Lower leg skin (tissue), 4 donors: Measurements from ENCODE around the gene ANKFN1. TPM values are rescaled to one million over a fixed set of nuclear protein-coding genes. Genes with fewer than 3 reads are reported as not detected.

ENCODE experiments used
- DNase-seq, 2 donors: peaks; one replicate each; pipeline ENCODE4 v3.0.0-alpha.2; 2019; ENCODE audit warnings: low spot score in 2 of 2
- H3K4me3 ChIP-seq: fragments of 200-600 bp; sonication (generic); 2 replicates; pipeline ENCODE4 v1.5.1; 2017; ENCODE audit warnings: mild to moderate bottlenecking, low read depth; ENCODE audit not compliant: poor library complexity, severe bottlenecking
- POLR2A ChIP-seq, 2 donors: fragments of 450-650 bp; IDR thresholded peaks; one replicate each; pipeline ENCODE4 v1.6.1; 2016 to 2017; ENCODE audit warnings: antibody characterized with exemption in 2 of 2, mild to moderate bottlenecking in 1 of 2, moderate library complexity in 1 of 2
- WGBS, 2 donors: methylation state at CpG; one replicate each; pipeline ENCODE4 v1.1.5; 2018; 5-methylcytosine and 5-hydroxymethylcytosine counted together
- intact Hi-C: fragments of 100-400 bp; cut with DNase I; formaldehyde crosslinking; loops from one replicate; pipeline ENCODE4 v1.15.0; 2023; ENCODE audit warnings: low total_unique reads
- total RNA-seq, 4 donors: library from RNA; depleted of rRNA; stranded (reverse); fragments of >200 nt; gene quantifications; one replicate each; pipeline ENCODE4 v1.1.0, GENCODE V29; 2016
- TF ChIP-seq, protein P1 (sequence below), 3 donors: fragments of 450-650 bp; IDR thresholded peaks; one replicate each; pipeline ENCODE4 v1.5.1; 2016; ENCODE audit warnings: antibody characterized with exemption in 3 of 3, mild to moderate bottlenecking in 3 of 3, moderate library complexity in 2 of 3

Gene ANKFN1
- total RNA-seq, 4 donors from 2014 or later, result 1.1 to 3.1 (median 1.4) TPM

DNA sequence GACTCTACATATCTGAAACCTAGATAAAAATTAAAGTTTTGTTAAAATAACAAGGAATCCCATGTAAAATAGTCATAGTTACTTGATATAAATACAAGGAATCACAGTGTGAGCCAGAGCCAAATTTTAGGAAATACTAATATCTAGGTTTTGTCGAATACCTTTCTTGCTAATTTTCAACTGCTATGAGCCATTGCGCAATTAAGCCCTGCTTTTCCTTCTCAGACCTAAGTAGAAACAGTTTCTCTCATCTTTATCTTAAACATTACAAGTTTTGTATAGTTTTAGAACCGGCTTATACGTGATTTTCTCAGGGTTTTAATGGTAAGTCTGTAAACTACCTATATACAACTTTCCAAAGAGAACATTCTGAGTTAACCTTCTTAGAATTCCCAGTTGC, 282.9 kb downstream of the ANKFN1 start:
- no peak overlapping the region for H3K4me3 ChIP-seq
- DNase-seq, result no peak
- WGBS, 2 donors, result 94 to 95% methylated on average over 4 of the region's 4 CpGs
- intact Hi-C loops, result no loop called here
- TF ChIP-seq, protein P1, sequence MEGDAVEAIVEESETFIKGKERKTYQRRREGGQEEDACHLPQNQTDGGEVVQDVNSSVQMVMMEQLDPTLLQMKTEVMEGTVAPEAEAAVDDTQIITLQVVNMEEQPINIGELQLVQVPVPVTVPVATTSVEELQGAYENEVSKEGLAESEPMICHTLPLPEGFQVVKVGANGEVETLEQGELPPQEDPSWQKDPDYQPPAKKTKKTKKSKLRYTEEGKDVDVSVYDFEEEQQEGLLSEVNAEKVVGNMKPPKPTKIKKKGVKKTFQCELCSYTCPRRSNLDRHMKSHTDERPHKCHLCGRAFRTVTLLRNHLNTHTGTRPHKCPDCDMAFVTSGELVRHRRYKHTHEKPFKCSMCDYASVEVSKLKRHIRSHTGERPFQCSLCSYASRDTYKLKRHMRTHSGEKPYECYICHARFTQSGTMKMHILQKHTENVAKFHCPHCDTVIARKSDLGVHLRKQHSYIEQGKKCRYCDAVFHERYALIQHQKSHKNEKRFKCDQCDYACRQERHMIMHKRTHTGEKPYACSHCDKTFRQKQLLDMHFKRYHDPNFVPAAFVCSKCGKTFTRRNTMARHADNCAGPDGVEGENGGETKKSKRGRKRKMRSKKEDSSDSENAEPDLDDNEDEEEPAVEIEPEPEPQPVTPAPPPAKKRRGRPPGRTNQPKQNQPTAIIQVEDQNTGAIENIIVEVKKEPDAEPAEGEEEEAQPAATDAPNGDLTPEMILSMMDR (IDR thresholded peaks at IDR 0.05), result no peak
- no peak for TF ChIP-seq POLR2A (IDR thresholded peaks at IDR 0.05)

DNA sequence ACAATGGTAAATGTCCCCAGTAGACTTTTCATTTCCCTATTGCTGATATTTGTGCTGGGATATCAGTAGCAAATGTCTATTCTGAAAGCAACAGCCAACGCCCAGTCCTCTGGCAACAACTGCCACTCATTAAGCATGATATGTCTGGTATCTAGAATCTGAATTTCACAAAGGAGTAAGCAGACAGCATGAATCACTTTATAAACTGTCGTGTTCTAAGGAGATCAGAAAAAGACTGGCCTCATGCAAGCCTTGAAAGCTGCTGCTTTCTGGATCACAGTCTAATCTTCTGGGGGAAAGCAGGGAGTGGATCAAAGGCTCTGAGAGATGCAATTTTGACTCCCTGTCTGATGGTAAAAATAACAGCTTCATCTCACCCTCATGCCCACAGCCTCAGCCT, 287.1 kb downstream of the ANKFN1 start:
- H3K4me3 ChIP-seq, result no peak overlapping the region
- intact Hi-C loops, result no loop called here
- no peak for DNase-seq
- WGBS, 2 donors, result 7 to 15% methylated on average over 2 of the region's 2 CpGs
- TF ChIP-seq, protein P1 (IDR thresholded peaks at IDR 0.05), result no peak
- no peak for TF ChIP-seq POLR2A (IDR thresholded peaks at IDR 0.05)

DNA sequence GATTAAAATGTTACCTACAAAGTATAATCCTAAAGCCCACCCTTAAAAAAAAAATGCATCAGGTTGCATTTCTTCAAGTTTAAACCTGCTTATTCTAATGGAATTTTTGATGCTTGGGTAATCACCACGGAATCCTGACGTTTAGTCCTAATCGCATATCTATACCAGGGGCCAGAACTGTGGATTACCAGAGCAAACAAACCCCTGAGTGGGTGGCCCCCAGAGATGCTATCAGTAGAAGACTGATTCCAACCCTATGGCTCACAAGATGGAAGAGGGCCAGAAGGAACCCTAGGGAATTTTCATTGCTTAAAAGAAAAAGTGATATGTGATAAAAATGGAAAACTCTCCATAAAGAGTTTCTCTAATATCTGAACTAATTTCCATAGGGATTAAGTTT, 288.0 kb downstream of the ANKFN1 start:
- DNase-seq, result no peak
- intact Hi-C loops, result no loop called here
- WGBS, 2 donors, result 30 to 31% methylated on average over 3 of the region's 3 CpGs

DNA sequence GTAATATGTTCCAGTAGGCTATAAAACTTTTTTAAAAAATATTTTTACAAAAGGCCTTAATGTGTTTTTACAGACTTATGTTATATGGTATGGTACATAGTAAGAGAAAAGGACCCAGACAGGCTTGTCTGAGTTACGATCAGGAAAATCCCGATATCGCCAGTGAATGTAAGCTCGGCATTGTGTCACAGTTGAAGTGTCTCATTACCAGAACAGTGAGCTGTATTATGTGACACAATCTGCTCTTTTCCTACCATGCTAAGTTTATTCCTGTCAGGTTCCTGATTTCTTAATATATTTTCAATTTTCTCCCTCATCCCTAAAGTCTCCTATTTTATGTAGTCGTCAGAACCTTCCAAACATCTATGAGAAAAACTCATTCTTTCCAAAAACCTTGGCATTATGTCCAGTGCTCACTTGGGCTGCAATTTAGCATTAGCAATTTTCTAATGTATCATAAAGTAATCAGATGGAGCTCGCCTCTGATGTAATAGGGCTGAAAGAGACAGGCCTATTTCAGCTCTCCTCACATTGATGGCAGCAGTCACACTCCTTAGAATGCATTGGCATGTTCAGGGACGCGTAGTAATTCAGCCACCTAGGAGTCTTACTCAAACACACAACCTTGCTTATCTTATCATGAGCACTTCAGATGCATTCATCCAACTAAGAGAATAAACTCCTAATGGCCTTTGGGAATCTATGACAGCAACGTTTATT, 292.6 kb downstream of the ANKFN1 start:
- intact Hi-C loops, result no loop called here
- DNase-seq, result no peak
- WGBS, 2 donors, result 83 to 88% methylated on average over 9 of the region's 9 CpGs
- no peak overlapping the region for H3K4me3 ChIP-seq
- TF ChIP-seq, protein P1 (IDR thresholded peaks at IDR 0.05), result no peak
- TF ChIP-seq POLR2A (IDR thresholded peaks at IDR 0.05), result no peak

More for the DNA sequence above, 288.0 kb downstream of the ANKFN1 start:
- TF ChIP-seq, protein P1 (IDR thresholded peaks at IDR 0.05), result no peak
- TF ChIP-seq POLR2A (IDR thresholded peaks at IDR 0.05), result no peak
- no peak overlapping the region for H3K4me3 ChIP-seq

DNA sequence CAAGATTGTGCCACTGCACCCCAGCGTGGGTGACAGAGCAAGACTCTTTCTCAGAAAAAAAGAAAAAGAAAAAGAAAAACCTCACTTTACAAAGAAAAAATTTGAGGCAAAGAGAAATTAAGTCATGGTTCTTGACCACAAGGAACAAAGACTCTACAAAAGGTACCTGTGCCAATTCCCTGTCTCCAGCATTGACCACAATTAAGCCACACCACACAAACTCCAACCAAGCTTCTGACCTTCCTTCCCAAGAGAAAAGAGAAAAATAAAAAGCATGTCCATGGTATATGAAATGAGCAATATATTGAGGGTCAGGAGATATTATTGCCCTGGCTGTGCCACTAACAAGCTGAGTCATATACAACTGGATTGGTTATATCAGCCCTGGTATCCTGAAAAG, 293.9 kb downstream of the ANKFN1 start:
- no peak overlapping the region for H3K4me3 ChIP-seq
- TF ChIP-seq, protein P1 (IDR thresholded peaks at IDR 0.05), result no peak
- TF ChIP-seq POLR2A (IDR thresholded peaks at IDR 0.05), result no peak
- intact Hi-C loops, result no loop called here
- 92 to 100% methylated on average over 1 of the region's 1 CpG for WGBS, 2 donors
- no peak for DNase-seq

DNA sequence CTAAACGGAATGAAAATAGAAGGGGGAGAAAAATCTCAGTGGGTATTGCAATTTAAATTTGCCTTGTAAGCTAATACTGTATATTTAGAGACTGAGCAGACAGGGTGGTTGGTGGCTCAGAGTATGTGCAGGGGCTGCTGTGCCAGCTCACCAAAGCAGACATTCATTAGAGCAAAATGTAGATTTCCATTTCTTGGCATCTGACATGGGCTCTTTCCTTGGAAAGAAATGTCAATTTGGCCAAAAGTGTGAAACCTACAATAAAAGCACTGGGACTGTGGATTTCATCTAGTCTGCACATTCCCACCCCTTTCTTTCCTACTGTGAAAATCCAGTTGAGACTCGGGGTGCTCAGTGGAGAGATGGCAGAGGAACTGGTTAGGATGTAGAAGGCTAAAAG, 295.1 kb downstream of the ANKFN1 start:
- intact Hi-C loops, result no loop called here
- 70 to 83% methylated on average over 2 of the region's 2 CpGs for WGBS, 2 donors
- DNase-seq, result no peak
- H3K4me3 ChIP-seq, result no peak overlapping the region
- TF ChIP-seq, protein P1 (IDR thresholded peaks at IDR 0.05), result no peak
